Measurements from ENCODE around the gene PCDHA8.
"Not testable (repeated sequence)": the region's sequence is repeated elsewhere in the genome, so short reads cannot be mapped to it uniquely, and the experiment has no call there.

Gene PCDHA8

GRCh38 chr5:140840978-140841962 lies at the start of gene PCDHA8:
Gene PCDHA8 (plus strand): TSS chr5:140841187. CDS start chr5:140841322, 135 bp downstream.
- no peak for DNase-seq
- in situ Hi-C loops (cut with HindIII; ENCODE audit: low pct_ligation_motif_present, low pct_unique_long_range_greater_than_20kb, low sequenced_read_pairs), result no loop called here

- in situ Hi-C loops (cut with HindIII; ENCODE audit: low pct_ligation_motif_present, low pct_unique_long_range_greater_than_20kb, low sequenced_read_pairs), result no loop called here
- DNase-seq, result no peak
These were observed 46.3 kb upstream of the PCDHA8 start, which contains the start of gene PCDHA2 for GRCh38 chr5:140794595-140795258. Gene PCDHA2 (plus strand): TSS chr5:140794852.

GRCh38 chr5:140795259-140795641 lies 45.7 kb upstream of the PCDHA8 start:
- no peak for DNase-seq
- in situ Hi-C loops (cut with HindIII; ENCODE audit: low pct_ligation_motif_present, low pct_unique_long_range_greater_than_20kb, low sequenced_read_pairs), result no loop called here

GRCh38 chr5:140796072-140796717 lies 44.8 kb upstream of the PCDHA8 start:
- DNase-seq; in situ Hi-C loops (cut with HindIII; ENCODE audit: low pct_ligation_motif_present, low pct_unique_long_range_greater_than_20kb, low sequenced_read_pairs): not testable (repeated sequence)

GRCh38 chr5:140796718-140797095 lies 44.3 kb upstream of the PCDHA8 start:
- no peak for DNase-seq
- in situ Hi-C loops (cut with HindIII; ENCODE audit: low pct_ligation_motif_present, low pct_unique_long_range_greater_than_20kb, low sequenced_read_pairs), result no loop called here

GRCh38 chr5:140800816-140801493 lies 40.0 kb upstream of the PCDHA8 start, which contains the start of gene PCDHA3:
Gene PCDHA3 (plus strand): TSS chr5:140801057.
- no peak for DNase-seq
- in situ Hi-C loops (cut with HindIII; ENCODE audit: low pct_ligation_motif_present, low pct_unique_long_range_greater_than_20kb, low sequenced_read_pairs), result no loop called here

GRCh38 chr5:140801494-140801841 lies 39.5 kb upstream of the PCDHA8 start:
- in situ Hi-C loops (cut with HindIII; ENCODE audit: low pct_ligation_motif_present, low pct_unique_long_range_greater_than_20kb, low sequenced_read_pairs), result no loop called here
- DNase-seq, result no peak

GRCh38 chr5:140802381-140802780 lies 38.6 kb upstream of the PCDHA8 start:
- in situ Hi-C loops (cut with HindIII; ENCODE audit: low pct_ligation_motif_present, low pct_unique_long_range_greater_than_20kb, low sequenced_read_pairs), result not testable (repeated sequence)

GRCh38 chr5:140802781-140803271 lies 38.2 kb upstream of the PCDHA8 start:
- in situ Hi-C loops (cut with HindIII; ENCODE audit: low pct_ligation_motif_present, low pct_unique_long_range_greater_than_20kb, low sequenced_read_pairs), result no loop called here
- DNase-seq, result no peak

More at GRCh38 chr5:140802381-140802780, 38.6 kb upstream of the PCDHA8 start:
- DNase-seq, result not testable (repeated sequence)

GRCh38 chr5:140806834-140807775 lies 33.9 kb upstream of the PCDHA8 start, which contains the start of gene PCDHA4:
Gene PCDHA4 (plus strand): TSS chr5:140807068.
- in situ Hi-C loops (cut with HindIII; ENCODE audit: low pct_ligation_motif_present, low pct_unique_long_range_greater_than_20kb, low sequenced_read_pairs), result no loop called here

GRCh38 chr5:140808241-140808888 lies 32.6 kb upstream of the PCDHA8 start:
- in situ Hi-C loops (cut with HindIII; ENCODE audit: low pct_ligation_motif_present, low pct_unique_long_range_greater_than_20kb, low sequenced_read_pairs); DNase-seq: not testable (repeated sequence)

More at GRCh38 chr5:140806834-140807775, 33.9 kb upstream of the PCDHA8 start, which contains the start of gene PCDHA4:
- no peak for DNase-seq

GRCh38 chr5:140808889-140809291 lies 32.1 kb upstream of the PCDHA8 start:
- in situ Hi-C loops (cut with HindIII; ENCODE audit: low pct_ligation_motif_present, low pct_unique_long_range_greater_than_20kb, low sequenced_read_pairs), result no loop called here
- DNase-seq, result no peak

GRCh38 chr5:140821375-140822280 lies 19.4 kb upstream of the PCDHA8 start, which contains the start of gene PCDHA5:
Gene PCDHA5 (plus strand): TSS chr5:140821613.
- peak; percentile 47 for DNase-seq
- in situ Hi-C loops (cut with HindIII; ENCODE audit: low pct_ligation_motif_present, low pct_unique_long_range_greater_than_20kb, low sequenced_read_pairs), result no loop called here

- no peak for DNase-seq
- in situ Hi-C loops (cut with HindIII; ENCODE audit: low pct_ligation_motif_present, low pct_unique_long_range_greater_than_20kb, low sequenced_read_pairs), result no loop called here
These were observed 18.7 kb upstream of the PCDHA8 start for GRCh38 chr5:140822281-140822629.

GRCh38 chr5:140822969-140823368 lies 18.0 kb upstream of the PCDHA8 start:
- in situ Hi-C loops (cut with HindIII; ENCODE audit: low pct_ligation_motif_present, low pct_unique_long_range_greater_than_20kb, low sequenced_read_pairs); DNase-seq: not testable (repeated sequence)

GRCh38 chr5:140823475-140823874 lies 17.5 kb upstream of the PCDHA8 start:
- DNase-seq, result no peak
- in situ Hi-C loops (cut with HindIII; ENCODE audit: low pct_ligation_motif_present, low pct_unique_long_range_greater_than_20kb, low sequenced_read_pairs), result no loop called here

All from ACHN (cell line).